ENCODE data around the gene PGAM5. TPM values are rescaled to one million over a fixed set of nuclear protein-coding genes. Genes with fewer than 3 reads are reported as not detected.

Gene PGAM5
- 30.8 and 36.5 TPM in 2 replicates for total RNA-seq (2014; rRNA removed; shearing (Covaris generic))

- Histone ChIP-seq H3K27ac (no peak within 1 kb of the TSS), H3K27me3 (replicated peaks) (no peaks in the 10 kb centered on the region), H3K36me3 (peaks cover 30% of the 10 kb centered on the region), H3K4me3 (peak within 1 kb of the TSS; percentile 96), H3K9me3 (replicated peaks) (no peaks in the 10 kb centered on the region), H3K4me1 (replicated peaks) (0 out of 2 replicates have a peak, but pooled peaks cover 5% of the 10 kb centered on the region)
- peak; percentile 66 to 75 for DNase-seq (ENCODE audit: low read depth in 1 of 2, low spot score in 2 of 2)
These were observed at the start of gene PGAM5 for GRCh38 chr12:132710405-132711079. Gene PGAM5, plus strand, starts transcription at chr12:132710842. Its CDS starts 35 bp downstream, at chr12:132710877.

GRCh38 chr12:132660996-132661395, 49.6 kb upstream of the PGAM5 start:
- no peaks in the 10 kb centered on the region for H3K9me3 ChIP-seq (replicated peaks)
- no peaks in the 10 kb centered on the region for H3K27me3 ChIP-seq (replicated peaks)
- H3K4me1 ChIP-seq (replicated peaks): no peaks in the 10 kb centered on the region
- no peak overlapping the region for H3K27ac ChIP-seq
- H3K4me3 ChIP-seq: no peak overlapping the region
- DNase-seq (ENCODE audit: low read depth in 1 of 2, low spot score in 2 of 2): no peak
- peaks cover 95% of the 10 kb centered on the region for H3K36me3 ChIP-seq

DNA sequence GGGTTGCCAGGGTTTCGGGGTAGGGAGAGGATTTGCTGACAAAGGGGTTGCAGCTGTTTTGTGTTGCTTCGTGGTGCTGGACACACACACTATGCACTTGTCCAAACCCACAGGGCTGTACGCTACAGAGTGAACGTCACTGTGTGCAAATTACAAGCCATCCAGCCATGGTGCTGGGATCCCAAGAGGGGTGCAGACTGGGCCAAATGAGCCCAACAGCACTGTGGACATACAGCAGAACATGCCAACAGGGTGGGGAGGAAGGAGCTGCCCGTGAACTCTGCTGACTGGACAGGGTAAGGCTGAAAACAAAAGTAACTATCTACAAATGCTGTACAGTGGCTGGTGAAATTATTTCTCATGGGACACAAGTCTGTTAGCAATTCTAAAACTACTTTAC, 48.7 kb upstream of the PGAM5 start:
- no peak overlapping the region for H3K4me3 ChIP-seq
- DNase-seq (ENCODE audit: low read depth in 1 of 2, low spot score in 2 of 2): no peak
- H3K27ac ChIP-seq: no peak overlapping the region
- peaks cover 97% of the 10 kb centered on the region for H3K36me3 ChIP-seq
- H3K27me3 ChIP-seq (replicated peaks): no peaks in the 10 kb centered on the region
- H3K4me1 ChIP-seq (replicated peaks): no peaks in the 10 kb centered on the region
- no peaks in the 10 kb centered on the region for H3K9me3 ChIP-seq (replicated peaks)

DNA sequence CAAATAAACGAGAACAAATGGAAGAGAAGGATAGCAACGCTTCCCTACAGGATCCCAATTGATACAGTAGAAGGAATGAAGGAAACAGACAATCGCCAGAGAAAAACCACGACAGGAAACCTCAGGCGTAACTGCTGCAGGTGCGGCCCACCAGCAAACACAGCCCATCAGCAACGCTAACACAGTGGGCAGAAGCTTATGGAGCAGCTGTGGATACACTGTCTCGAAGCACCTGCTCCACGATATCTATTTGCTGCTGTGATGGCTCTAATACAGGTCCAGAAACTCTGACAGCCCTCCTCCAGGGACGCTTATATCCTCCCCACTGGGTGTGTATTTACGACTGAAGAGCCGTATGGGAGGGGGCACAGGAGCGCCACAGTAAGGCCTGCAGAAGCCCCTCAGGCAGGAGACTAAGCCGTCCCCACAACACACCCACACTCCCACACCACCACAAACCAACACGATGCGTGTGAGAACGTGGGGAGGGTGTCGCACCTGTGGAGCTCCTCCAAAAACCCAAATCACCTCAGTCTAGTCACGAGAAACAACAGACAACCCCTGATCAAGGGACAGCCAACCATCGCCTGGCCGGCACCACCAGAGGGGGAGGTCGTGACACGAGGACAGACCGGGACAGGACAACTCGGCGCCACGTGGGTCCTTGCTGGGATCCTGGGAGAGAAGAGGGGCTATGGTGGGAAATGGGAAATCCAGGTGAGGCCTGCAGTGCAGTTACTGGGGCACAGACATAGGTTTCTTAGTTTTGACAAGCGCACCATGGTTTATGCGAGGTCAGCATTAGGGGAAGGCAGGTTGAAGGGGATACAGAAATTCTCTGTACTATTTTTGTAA, 47.5 kb upstream of the PGAM5 start:
- Histone ChIP-seq H3K9me3 (replicated peaks) (no peaks in the 10 kb centered on the region), H3K36me3 (peaks cover 97% of the 10 kb centered on the region), H3K4me1 (replicated peaks) (no peaks in the 10 kb centered on the region), H3K27me3 (replicated peaks) (no peaks in the 10 kb centered on the region), H3K4me3 (no peak overlapping the region), H3K27ac (no peak overlapping the region)
- no peak for DNase-seq (ENCODE audit: low read depth in 1 of 2, low spot score in 2 of 2)

DNA sequence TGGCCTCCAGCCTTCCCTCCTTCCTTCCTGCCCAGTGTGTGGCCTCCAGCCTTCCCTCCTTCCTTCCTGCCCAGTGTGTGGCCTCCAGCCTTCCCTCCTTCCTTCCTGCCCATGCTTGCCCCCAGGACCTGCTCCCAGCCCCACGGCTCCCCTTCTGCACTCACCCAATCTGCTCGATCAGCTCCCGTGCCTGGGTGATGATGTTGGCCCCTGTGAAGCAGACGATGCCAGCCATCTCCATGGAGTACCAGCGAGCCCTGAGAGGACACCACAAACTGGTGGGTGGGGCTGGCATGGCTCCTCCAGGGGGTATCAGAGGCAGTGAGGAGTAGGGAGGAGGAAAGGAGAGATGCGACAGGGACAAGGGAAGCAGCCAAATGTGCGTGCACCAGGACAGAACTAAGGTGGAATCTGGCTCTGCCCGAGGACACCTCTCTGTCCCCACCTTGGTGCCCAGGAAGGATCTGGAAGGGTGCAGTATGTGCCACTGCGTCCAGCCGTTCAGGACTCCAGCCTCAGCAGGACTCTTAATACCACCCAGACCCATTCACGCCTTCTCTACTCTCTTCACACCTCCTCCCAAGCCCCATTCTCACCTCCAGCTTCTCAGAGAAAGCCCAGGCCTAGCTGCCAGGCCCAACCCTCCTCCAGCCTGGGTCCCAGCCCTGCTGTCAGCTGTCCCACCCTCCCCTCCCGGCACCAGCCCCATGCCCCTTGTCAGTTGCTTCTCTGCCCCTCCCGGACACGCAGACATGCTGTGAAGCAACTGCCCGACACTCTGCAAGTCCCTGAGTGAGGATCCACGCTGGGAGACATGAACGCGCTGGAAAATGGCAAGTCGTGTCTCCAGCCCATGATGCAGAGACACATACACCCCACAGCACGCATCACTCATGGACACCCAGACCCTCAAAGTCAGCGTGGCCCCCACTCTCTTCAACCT, 46.2 kb upstream of the PGAM5 start:
- Histone ChIP-seq H3K4me1 (replicated peaks) (no peaks in the 10 kb centered on the region), H3K27me3 (replicated peaks) (no peaks in the 10 kb centered on the region), H3K36me3 (peaks cover 97% of the 10 kb centered on the region), H3K9me3 (replicated peaks) (no peaks in the 10 kb centered on the region), H3K27ac (no peak overlapping the region), H3K4me3 (no peak overlapping the region)
- DNase-seq (ENCODE audit: low read depth in 1 of 2, low spot score in 2 of 2): no peak

DNA sequence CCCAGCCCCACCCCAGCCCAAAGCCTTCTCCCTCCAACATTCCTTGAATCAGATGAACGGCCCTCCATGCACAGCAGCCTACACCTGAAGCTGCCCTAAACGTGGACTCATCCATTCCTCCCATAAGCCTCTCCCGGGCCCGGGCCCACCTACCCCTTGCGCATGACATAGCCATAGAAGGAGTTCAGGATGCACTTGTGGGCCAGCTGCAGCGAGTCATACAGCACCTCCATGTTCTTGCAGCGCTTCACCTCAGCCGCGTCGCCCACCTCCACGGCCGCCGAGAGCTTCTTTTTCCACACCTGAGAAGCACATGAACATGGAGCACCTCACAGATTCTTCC, 45.5 kb upstream of the PGAM5 start:
- no peaks in the 10 kb centered on the region for H3K4me1 ChIP-seq (replicated peaks)

DNA sequence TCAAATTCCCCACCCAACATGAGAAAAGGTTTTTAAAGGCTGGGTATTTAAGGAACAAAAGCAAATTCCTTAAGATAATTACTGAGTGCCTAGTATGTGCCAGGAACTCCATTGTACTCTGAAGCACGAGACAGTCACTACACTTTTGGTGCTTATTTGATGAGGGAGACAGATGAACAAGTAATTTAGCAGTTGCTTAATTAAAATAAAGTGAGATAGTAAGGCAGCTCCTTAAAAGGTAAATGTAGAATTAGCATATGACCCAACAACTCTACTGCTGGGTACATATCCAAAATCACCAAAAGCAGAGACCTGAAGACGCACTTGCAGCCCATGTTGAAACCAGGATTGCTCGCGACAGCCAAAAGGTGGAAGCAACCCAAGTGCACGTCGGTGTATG, 44.8 kb upstream of the PGAM5 start:
- Histone ChIP-seq H3K36me3 (peaks cover 98% of the 10 kb centered on the region), H3K4me3 (no peak overlapping the region), H3K27ac (no peak overlapping the region), H3K4me1 (replicated peaks) (no peaks in the 10 kb centered on the region), H3K9me3 (replicated peaks) (no peaks in the 10 kb centered on the region), H3K27me3 (replicated peaks) (no peaks in the 10 kb centered on the region)
- DNase-seq (ENCODE audit: low read depth in 1 of 2, low spot score in 2 of 2): no peak

More for the DNA sequence above, 45.5 kb upstream of the PGAM5 start:
- Histone ChIP-seq H3K27me3 (replicated peaks) (no peaks in the 10 kb centered on the region), H3K4me3 (no peak overlapping the region), H3K27ac (no peak overlapping the region), H3K36me3 (peaks cover 98% of the 10 kb centered on the region), H3K9me3 (replicated peaks) (no peaks in the 10 kb centered on the region)
- DNase-seq (ENCODE audit: low read depth in 1 of 2, low spot score in 2 of 2): no peak

DNA sequence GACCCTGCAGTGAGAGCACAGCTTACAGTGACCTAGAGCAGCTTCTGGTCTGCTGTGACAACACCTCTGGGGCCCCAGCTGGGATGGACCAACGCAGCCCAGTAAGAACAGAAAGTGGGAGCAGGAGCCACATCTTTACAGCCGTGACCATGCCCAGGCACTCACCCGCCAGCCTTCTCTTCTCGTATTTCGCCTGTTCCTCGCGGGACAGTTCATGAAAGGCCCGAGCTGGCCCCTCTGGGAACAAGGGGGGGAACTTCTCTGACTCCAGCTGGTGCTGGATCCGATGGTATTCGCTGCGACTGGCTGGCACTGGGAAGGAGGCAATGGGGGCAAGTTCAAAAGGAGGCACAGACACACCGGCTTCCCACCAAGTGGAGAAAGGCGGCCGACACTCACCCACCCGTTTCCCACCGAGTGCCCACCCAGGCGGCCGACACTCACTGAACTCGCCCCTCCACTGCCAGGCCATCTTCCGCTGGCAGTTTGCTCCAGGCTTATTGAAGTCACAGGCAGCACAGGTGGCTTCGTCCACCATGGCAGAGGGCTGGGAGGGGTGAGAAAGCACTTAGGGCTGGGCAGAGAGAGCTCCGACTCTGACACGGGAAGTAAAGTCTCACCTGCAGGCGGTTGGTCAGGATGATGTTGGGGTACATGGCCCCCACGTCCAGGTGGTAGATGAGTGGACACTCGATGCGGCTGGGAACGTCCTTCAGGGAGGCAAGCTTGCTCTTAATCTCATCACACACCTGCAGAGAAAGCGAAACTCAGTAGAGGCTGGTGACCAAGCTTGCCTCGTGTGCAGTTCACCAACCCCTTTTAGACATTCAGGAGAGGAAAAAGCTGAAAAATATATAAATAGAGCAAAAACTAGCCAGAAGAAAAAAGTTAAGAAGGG, 42.2 kb upstream of the PGAM5 start:
- no peak for DNase-seq (ENCODE audit: low read depth in 1 of 2, low spot score in 2 of 2)
- H3K9me3 ChIP-seq (replicated peaks): no peaks in the 10 kb centered on the region
- H3K27me3 ChIP-seq (replicated peaks): no peaks in the 10 kb centered on the region
- no peak overlapping the region for H3K27ac ChIP-seq
- peaks cover 95% of the 10 kb centered on the region for H3K36me3 ChIP-seq
- H3K4me1 ChIP-seq (replicated peaks): no peaks in the 10 kb centered on the region
- no peak overlapping the region for H3K4me3 ChIP-seq

GRCh38 chr12:132669166-132669879, 41.3 kb upstream of the PGAM5 start:
- Histone ChIP-seq H3K36me3 (peaks cover 93% of the 10 kb centered on the region), H3K27ac (no peak overlapping the region)

GRCh38 chr12:132672116-132672515, 38.5 kb upstream of the PGAM5 start:
- DNase-seq (ENCODE audit: low read depth in 1 of 2, low spot score in 2 of 2): no peak
- no peak overlapping the region for H3K27ac ChIP-seq
- H3K36me3 ChIP-seq: peaks cover 93% of the 10 kb centered on the region
- no peaks in the 10 kb centered on the region for H3K4me1 ChIP-seq (replicated peaks)
- no peaks in the 10 kb centered on the region for H3K9me3 ChIP-seq (replicated peaks)
- no peaks in the 10 kb centered on the region for H3K27me3 ChIP-seq (replicated peaks)
- no peak overlapping the region for H3K4me3 ChIP-seq

More at GRCh38 chr12:132669166-132669879, 41.3 kb upstream of the PGAM5 start:
- Histone ChIP-seq H3K9me3 (replicated peaks) (no peaks in the 10 kb centered on the region), H3K27me3 (replicated peaks) (no peaks in the 10 kb centered on the region), H3K4me3 (no peak overlapping the region), H3K4me1 (replicated peaks) (no peaks in the 10 kb centered on the region)
- DNase-seq (ENCODE audit: low read depth in 1 of 2, low spot score in 2 of 2): no peak

DNA sequence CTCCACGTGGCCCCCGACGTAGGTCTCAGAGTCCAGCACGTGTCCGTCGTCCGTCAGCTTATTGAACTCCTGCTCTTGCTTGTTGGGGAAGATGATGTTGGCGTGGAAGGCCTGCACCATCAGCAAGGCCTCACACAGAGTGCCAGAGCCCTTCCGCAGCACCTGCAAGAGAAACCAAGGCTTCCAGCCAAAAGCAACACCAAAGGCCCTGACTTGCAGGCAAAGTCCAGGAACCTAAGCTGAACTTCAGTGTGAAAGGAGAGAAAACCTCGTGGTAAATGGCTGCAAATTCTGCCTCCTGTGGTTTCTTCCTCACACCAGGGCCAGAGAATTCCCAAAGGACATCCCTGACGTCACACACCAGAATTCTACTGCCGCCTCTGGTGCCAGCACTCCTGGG, 38.0 kb upstream of the PGAM5 start:
- no peak for DNase-seq (ENCODE audit: low read depth in 1 of 2, low spot score in 2 of 2)
- H3K9me3 ChIP-seq (replicated peaks): no peaks in the 10 kb centered on the region
- no peak overlapping the region for H3K4me3 ChIP-seq
- H3K27me3 ChIP-seq (replicated peaks): no peaks in the 10 kb centered on the region
- H3K4me1 ChIP-seq (replicated peaks): no peaks in the 10 kb centered on the region
- H3K36me3 ChIP-seq: peaks cover 93% of the 10 kb centered on the region
- no peak overlapping the region for H3K27ac ChIP-seq

All from SJSA1 (cell line).